HG03280 (cell line): Measurements from ENCODE around the gene MRAP2.
"Not testable (repeated sequence)": the region's sequence is repeated elsewhere in the genome, so short reads cannot be mapped to it uniquely, and the experiment has no call there.

ENCODE experiments used
- ATAC-seq: cut with Tn5 transposase; IDR thresholded peaks from one replicate; pipeline ENCODE4 v1.9.1; 2021; ENCODE audit warnings: mild to moderate bottlenecking, moderate library complexity; ENCODE audit not compliant: unreplicated experiment

The MRAP2 gene

GRCh38 chr6:84028350-84028749 lies 5.2 kb upstream of the MRAP2 start:
- ATAC-seq = no peak

GRCh38 chr6:84032000-84032399 lies 1.6 kb upstream of the MRAP2 start:
- not testable (repeated sequence) for ATAC-seq

- ATAC-seq = no peak
These were observed 1.9 kb downstream of the MRAP2 start for GRCh38 chr6:84035484-84035883.

- ATAC-seq = no peak
These were observed 4.0 kb downstream of the MRAP2 start for GRCh38 chr6:84037425-84038089.

GRCh38 chr6:84042603-84043002 lies 9.0 kb downstream of the MRAP2 start:
- no peak for ATAC-seq

GRCh38 chr6:84043555-84043954 lies 10.0 kb downstream of the MRAP2 start:
- no peak for ATAC-seq

- no peak for ATAC-seq
These were observed 13.2 kb downstream of the MRAP2 start for GRCh38 chr6:84046755-84047154.

- ATAC-seq = no peak
These were observed 15.0 kb downstream of the MRAP2 start for GRCh38 chr6:84048588-84048987.

- ATAC-seq = no peak
These were observed 16.8 kb downstream of the MRAP2 start for GRCh38 chr6:84050408-84050807.

GRCh38 chr6:84052204-84052882 lies 18.8 kb downstream of the MRAP2 start:
- ATAC-seq = no peak

- no peak for ATAC-seq
These were observed 19.3 kb downstream of the MRAP2 start for GRCh38 chr6:84052883-84053241.

GRCh38 chr6:84055647-84056046 lies 22.1 kb downstream of the MRAP2 start:
- ATAC-seq = no peak

GRCh38 chr6:84057908-84058307 lies 24.3 kb downstream of the MRAP2 start:
- ATAC-seq = no peak

GRCh38 chr6:84059082-84059481 lies 25.5 kb downstream of the MRAP2 start:
- ATAC-seq = no peak

- ATAC-seq = no peak
These were observed 27.6 kb downstream of the MRAP2 start for GRCh38 chr6:84061174-84061573.

GRCh38 chr6:84061613-84062398 lies 28.2 kb downstream of the MRAP2 start:
- ATAC-seq = no peak

- ATAC-seq = no peak
These were observed 29.1 kb downstream of the MRAP2 start for GRCh38 chr6:84062519-84063154.

GRCh38 chr6:84065693-84066290 lies 32.2 kb downstream of the MRAP2 start:
- ATAC-seq = no peak

GRCh38 chr6:84066536-84066935 lies 33.0 kb downstream of the MRAP2 start:
- ATAC-seq = no peak

- not testable (repeated sequence) for ATAC-seq
These were observed 35.3 kb downstream of the MRAP2 start for GRCh38 chr6:84068873-84069272.

GRCh38 chr6:84072442-84072997 lies 38.9 kb downstream of the MRAP2 start:
- ATAC-seq = no peak
